Common myeloid progenitor, CD34-positive (primary cell): ENCODE results near the gene CXADR.
"Not testable (repeated sequence)": the region's sequence is repeated elsewhere in the genome, so short reads cannot be mapped to it uniquely, and the experiment has no call there.

ENCODE experiments used
- CTCF ChIA-PET: fragments of 350-600 bp; sonication (Branson Sonifier 250); formaldehyde crosslinking; loops from one replicate; lab custom pipeline; 2021; ENCODE audit warnings: antibody characterized with exemption; lab: Charles Lee
- POLR2A ChIA-PET: fragments of 350-600 bp; sonication (Branson Sonifier 250); formaldehyde crosslinking; loops from one replicate; lab custom pipeline; 2021; ENCODE audit warnings: antibody characterized with exemption; lab: Charles Lee
- DNase-seq, 3 donors: peaks; one replicate each; pipeline versions ENCODE4 v3.0.0 to v3.0.0-alpha.2; 2013
- H3K27ac ChIP-seq, 2 experiments: 1 replicate in 1 of 2; 2 replicates in 1 of 2; pipeline ENCODE4 v1.7.0; 2013; ENCODE audit warnings: inconsistent platforms in 2 of 2, low read length in 2 of 2, mild to moderate bottlenecking in 2 of 2, low read depth in 1 of 2, moderate library complexity in 1 of 2; ENCODE audit not compliant: severe bottlenecking in 2 of 2, insufficient read depth in 1 of 2, poor library complexity in 1 of 2
- H3K27me3 ChIP-seq, 5 experiments: replicated peaks in 2 of 5; 1 replicate in 3 of 5; 2 replicates in 2 of 5; pipeline versions ENCODE4 v1.6.1 to v1.7.0; 2013; ENCODE audit warnings: low read length in 4 of 5, mild to moderate bottlenecking in 2 of 5, moderate library complexity in 2 of 5, inconsistent platforms in 1 of 5; ENCODE audit not compliant: insufficient read depth in 5 of 5, control insufficient read depth in 4 of 5
- H3K36me3 ChIP-seq, 4 experiments: 1 replicate in 2 of 4; 2 replicates in 2 of 4; pipeline versions ENCODE4 v1.6.1 to v1.7.0; 2013; ENCODE audit warnings: low read length in 3 of 4, control low read depth in 1 of 4, mild to moderate bottlenecking in 1 of 4; ENCODE audit not compliant: control insufficient read depth in 4 of 4, insufficient read depth in 4 of 4
- H3K4me1 ChIP-seq, 4 experiments: 1 replicate in 3 of 4; 2 replicates in 1 of 4; pipeline versions ENCODE4 v1.6.1 to v1.7.1; 2013; ENCODE audit warnings: low read length in 3 of 4, mild to moderate bottlenecking in 3 of 4, control low read depth in 1 of 4, inconsistent platforms in 1 of 4, moderate library complexity in 1 of 4; ENCODE audit not compliant: control insufficient read depth in 4 of 4, insufficient read depth in 4 of 4; ENCODE audit errors: control extremely low read depth in 1 of 4
- H3K4me3 ChIP-seq, 7 experiments: 1 replicate in 4 of 7; 2 replicates in 3 of 7; pipeline versions ENCODE4 v1.5.1 to v1.7.0; 2013; ENCODE audit warnings: mild to moderate bottlenecking in 7 of 7, low read length in 6 of 7, moderate library complexity in 6 of 7, inconsistent platforms in 2 of 7, low read depth in 2 of 7, control low read depth in 1 of 7; ENCODE audit not compliant: insufficient read depth in 4 of 7, control insufficient read depth in 1 of 7; ENCODE audit errors: extremely low read depth in 1 of 7
- H3K9me3 ChIP-seq, 5 experiments: 1 replicate in 4 of 5; 2 replicates in 1 of 5; pipeline versions ENCODE4 v1.6.1 to v1.7.1; 2013; ENCODE audit warnings: low read length in 4 of 5, mild to moderate bottlenecking in 2 of 5, inconsistent platforms in 1 of 5, low read depth in 1 of 5, moderate library complexity in 1 of 5; ENCODE audit not compliant: control insufficient read depth in 4 of 5, insufficient read depth in 2 of 5; ENCODE audit errors: control extremely low read depth in 1 of 5
- WGBS: methylation state at CpG from one replicate; pipeline ENCODE4 v1.1.5; 2013; ENCODE audit not compliant: insufficient coverage; 5-methylcytosine and 5-hydroxymethylcytosine counted together

CXADR gene

DNA sequence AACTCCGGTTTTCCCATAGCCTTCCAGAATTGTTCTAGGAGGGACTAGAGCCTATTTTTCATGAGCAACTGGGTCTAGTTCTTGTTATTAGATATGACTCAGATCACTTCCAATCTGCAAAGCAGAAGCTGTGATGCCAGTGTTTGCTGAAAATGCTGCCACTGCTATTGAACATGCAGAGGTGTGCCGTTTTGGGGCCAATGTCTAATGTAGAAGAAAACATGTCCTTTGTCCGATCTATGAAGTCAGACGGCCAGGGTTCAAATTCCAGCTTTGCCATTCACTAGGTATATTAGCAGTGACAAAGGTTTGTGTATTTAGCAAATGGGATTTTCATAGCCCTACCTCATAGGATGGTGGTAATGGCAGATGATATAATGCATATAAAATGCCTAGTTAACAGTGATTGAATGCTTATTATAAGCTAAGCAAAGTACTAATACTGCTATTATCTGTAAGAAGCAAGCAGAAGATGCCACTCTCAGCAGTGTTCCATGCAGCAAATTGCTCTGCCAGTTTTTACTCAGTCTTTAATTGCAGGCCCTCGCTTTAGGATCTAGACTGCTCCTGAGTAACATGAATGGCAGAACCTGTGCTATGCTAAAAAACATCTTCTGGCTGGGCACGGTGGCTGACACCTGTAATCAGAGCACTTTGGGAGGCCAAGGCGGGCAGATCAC is 40.1 kb upstream of the CXADR start:
- H3K9me3 ChIP-seq, result no peaks in the 10 kb centered on the region
- DNase-seq, result no peak
- no peaks in the 10 kb centered on the region for H3K4me1 ChIP-seq
- whole genome bisulfite sequencing, result 97% methylated on average over 6 of the region's 7 CpGs
- CTCF ChIA-PET, result no interaction called here
- H3K4me3 ChIP-seq, result no peak overlapping the region
- no peaks in the 10 kb centered on the region for H3K36me3 ChIP-seq
- POLR2A ChIA-PET, result no interaction called here
- peaks cover 0 to 3% (median 0%) of the 10 kb centered on the region in 5 experiments for H3K27me3 ChIP-seq
- H3K27ac ChIP-seq, result no peak overlapping the region

DNA sequence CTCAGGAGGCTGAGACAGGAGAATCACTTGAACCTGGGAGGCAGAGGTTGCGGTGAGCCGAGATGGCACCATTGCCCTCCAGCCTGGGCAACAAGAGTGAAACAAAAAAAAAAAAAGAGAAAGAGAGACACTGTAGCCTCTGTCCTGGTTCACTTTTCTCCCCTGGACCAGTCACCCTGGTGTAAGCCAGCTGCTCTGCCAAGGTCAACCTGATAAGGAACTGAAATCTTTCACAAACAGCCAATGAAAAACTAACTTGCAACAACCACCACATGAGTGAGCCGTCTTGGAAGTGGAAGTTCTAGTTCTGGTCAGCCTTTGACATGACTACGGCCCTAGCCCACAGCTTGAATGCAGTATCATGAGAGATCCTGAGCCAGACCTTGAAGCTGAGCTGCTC is 36.8 kb upstream of the CXADR start:
- H3K9me3 ChIP-seq, result no peaks in the 10 kb centered on the region
- ChIA-PET POLR2A (no interaction called here), CTCF (no interaction called here)
- H3K27me3 ChIP-seq, result peaks cover 0 to 3% (median 0%) of the 10 kb centered on the region in 5 experiments
- no peaks in the 10 kb centered on the region for H3K4me1 ChIP-seq
- no peak for DNase-seq
- no peak overlapping the region for H3K27ac ChIP-seq
- WGBS, result 92% methylated on average over 4 of the region's 4 CpGs
- no peaks in the 10 kb centered on the region for H3K36me3 ChIP-seq
- H3K4me3 ChIP-seq, result no peak overlapping the region

- H3K4me3 ChIP-seq, H3K4me1 ChIP-seq, H3K9me3 ChIP-seq, H3K27ac ChIP-seq, H3K27me3 ChIP-seq, POLR2A ChIA-PET, DNase-seq, CTCF ChIA-PET, H3K36me3 ChIP-seq: not testable (repeated sequence)
- 100% methylated on average over 1 of the region's 6 CpGs for WGBS
Observed at GRCh38 chr21:17478156-17478555, 34.7 kb upstream of the CXADR start.

- DNase-seq, result no peak
- H3K27me3 ChIP-seq, result peaks cover 0 to 2% (median 0%) of the 10 kb centered on the region in 5 experiments
- no CpG with 5 or more reads among the region's 2 CpGs for WGBS
- H3K36me3 ChIP-seq, result no peaks in the 10 kb centered on the region
- H3K9me3 ChIP-seq, result no peaks in the 10 kb centered on the region
- H3K4me3 ChIP-seq, result no peak overlapping the region
- POLR2A ChIA-PET, result no interaction called here
- no peak overlapping the region for H3K27ac ChIP-seq
- H3K4me1 ChIP-seq, result no peaks in the 10 kb centered on the region
- CTCF ChIA-PET, result no interaction called here
Observed at GRCh38 chr21:17479606-17480005, 33.2 kb upstream of the CXADR start.

DNA sequence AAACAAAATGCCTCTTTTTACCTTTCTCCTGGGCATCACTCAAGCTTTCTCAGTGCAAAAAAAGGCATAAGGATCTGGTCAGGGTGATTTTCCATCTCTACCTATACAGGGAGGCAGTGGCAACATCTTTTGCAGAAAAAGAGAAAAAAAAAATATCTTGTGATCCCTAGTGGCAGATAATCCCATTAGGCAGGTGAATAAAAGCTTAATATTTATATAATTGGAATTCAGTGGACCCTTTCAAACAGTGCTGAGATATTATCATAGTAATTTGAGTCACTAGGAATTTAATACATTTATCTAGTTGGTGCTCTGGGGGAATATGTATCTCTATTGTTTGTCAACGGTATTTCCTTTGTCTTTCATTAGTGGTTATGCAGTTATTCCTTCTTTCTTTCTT is 29.9 kb upstream of the CXADR start:
- ChIA-PET CTCF (no interaction called here), POLR2A (no interaction called here)
- Histone ChIP-seq H3K4me1 (no peaks in the 10 kb centered on the region), H3K4me3 (no peak overlapping the region), H3K27ac (no peak overlapping the region), H3K27me3 (peaks cover 0 to 4% (median under 1%) of the 10 kb centered on the region in 5 experiments), H3K36me3 (no peaks in the 10 kb centered on the region), H3K9me3 (no peaks in the 10 kb centered on the region)
- no peak for DNase-seq
- no CpG with 5 or more reads among the region's 1 CpG for WGBS

DNA sequence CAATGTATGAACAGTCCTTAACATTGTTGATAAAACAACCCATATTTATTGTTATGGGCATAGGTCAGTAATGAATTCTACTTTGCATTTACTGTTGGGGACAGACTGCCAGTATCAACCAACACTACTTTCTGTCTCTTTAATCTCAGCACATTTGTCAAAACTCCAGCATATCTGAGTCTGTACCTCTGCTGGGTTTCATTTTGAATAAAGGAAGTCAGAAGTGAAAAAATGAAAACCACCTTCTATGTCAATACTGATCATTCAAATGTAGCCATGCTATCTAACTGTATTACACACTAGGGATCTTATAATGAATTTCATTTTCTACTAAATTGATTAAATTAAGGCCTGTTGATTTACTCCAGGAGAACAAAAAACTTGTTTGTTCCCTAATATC is 24.2 kb upstream of the CXADR start:
- DNase-seq, result peak in 1 of 3 donors; percentile 15
- Histone ChIP-seq H3K27me3 (peaks cover 0 to 31% (median 11%) of the 10 kb centered on the region in 5 experiments), H3K27ac (no peak overlapping the region), H3K4me3 (no peak overlapping the region), H3K9me3 (peaks cover 0 to 2% (median 0%) of the 10 kb centered on the region in 5 experiments), H3K36me3 (no peaks in the 10 kb centered on the region), H3K4me1 (peaks cover 0 to 14% (median 9%) of the 10 kb centered on the region in 4 experiments)
- ChIA-PET CTCF (no interaction called here), POLR2A (no interaction called here)

DNA sequence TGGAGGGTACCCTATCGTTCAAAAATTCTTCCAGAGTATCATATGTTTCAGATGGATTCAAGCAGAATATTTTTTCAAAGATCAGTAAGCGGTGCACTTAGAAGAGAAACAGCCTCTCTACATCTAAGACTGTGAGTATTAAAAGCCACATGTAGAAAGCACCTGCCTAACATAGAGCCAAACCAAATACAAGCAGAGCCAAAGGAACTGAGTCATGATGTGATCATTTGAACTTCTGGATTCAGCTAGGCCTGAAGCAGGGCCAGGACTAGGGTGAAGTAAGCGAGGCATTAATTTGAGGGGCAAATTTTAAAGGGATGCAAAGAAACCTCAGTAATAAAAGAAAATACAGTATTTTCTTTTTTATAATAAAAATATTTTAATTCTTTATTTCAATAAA is 23.3 kb upstream of the CXADR start:
- WGBS, result no CpG with 5 or more reads among the region's 3 CpGs
- H3K36me3 ChIP-seq, POLR2A ChIA-PET, H3K9me3 ChIP-seq, DNase-seq, H3K27ac ChIP-seq, CTCF ChIA-PET, H3K4me3 ChIP-seq: not testable (repeated sequence)
- Histone ChIP-seq H3K4me1 (peaks cover 0 to 14% (median 9%) of the 10 kb centered on the region in 4 experiments), H3K27me3 (peaks cover 0 to 40% (median 11%) of the 10 kb centered on the region in 5 experiments)
